ENCODE results near the gene CFAP46.

The CFAP46 gene

DNA sequence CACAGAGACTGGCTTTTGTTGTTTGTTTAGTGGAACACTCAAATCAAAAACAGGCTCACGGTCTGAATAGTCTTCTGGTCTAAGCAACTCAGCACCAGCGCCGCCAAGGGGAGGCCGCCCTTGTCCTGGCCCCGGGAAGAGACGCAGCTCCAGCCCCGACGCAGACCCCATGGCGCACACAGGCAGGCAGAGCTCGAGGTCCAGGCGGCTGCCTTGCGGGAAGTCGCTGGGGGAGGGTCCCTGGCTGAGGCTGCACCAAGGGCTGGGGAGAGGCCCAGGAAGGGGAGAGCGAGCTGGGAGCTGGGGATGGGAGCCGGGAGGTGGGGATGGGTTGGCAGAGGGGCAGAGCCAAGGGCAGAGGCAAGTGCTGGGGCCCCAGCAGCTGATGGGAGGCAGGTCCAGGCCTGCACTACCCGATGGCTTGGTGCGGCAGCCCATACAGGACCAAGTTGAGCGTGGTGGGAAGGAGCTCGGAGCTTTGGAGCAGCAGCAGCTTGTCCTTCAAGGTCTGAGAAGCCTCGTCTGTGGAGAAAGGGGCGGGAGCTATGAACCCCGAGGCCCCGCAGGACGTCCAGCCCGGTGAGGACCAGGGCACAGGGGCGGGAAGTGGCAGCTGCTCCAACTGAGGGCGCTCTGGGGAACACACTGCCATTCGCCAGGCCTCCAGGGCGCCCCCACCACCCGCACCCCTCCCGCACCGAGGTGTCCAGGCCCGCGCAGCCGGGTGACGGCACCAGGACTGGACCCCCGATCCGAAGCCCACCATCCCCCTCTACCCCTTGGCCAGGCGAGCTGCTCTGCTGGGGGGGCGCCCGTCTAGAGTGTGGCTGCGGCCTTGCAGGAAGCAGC, 133.8 kb downstream of the CFAP46 start:
- H3K27ac ChIP-seq, result no peak overlapping the region
- ChIA-PET POLR2A (ENCODE audit: low non-redundant PET) (no interaction called here), CTCF (interaction anchor here (0.6 kb wide), 1 partner anchor 313 kb away, joined by 3 read pairs; no protein-coding TSS in a partner anchor)
- TF ChIP-seq, protein P1, sequence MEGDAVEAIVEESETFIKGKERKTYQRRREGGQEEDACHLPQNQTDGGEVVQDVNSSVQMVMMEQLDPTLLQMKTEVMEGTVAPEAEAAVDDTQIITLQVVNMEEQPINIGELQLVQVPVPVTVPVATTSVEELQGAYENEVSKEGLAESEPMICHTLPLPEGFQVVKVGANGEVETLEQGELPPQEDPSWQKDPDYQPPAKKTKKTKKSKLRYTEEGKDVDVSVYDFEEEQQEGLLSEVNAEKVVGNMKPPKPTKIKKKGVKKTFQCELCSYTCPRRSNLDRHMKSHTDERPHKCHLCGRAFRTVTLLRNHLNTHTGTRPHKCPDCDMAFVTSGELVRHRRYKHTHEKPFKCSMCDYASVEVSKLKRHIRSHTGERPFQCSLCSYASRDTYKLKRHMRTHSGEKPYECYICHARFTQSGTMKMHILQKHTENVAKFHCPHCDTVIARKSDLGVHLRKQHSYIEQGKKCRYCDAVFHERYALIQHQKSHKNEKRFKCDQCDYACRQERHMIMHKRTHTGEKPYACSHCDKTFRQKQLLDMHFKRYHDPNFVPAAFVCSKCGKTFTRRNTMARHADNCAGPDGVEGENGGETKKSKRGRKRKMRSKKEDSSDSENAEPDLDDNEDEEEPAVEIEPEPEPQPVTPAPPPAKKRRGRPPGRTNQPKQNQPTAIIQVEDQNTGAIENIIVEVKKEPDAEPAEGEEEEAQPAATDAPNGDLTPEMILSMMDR (conservative IDR thresholded peaks at IDR 0.05; ENCODE audit: low read depth), result no peak
- DNase-seq (ENCODE audit: low spot score), result no peak

DNA sequence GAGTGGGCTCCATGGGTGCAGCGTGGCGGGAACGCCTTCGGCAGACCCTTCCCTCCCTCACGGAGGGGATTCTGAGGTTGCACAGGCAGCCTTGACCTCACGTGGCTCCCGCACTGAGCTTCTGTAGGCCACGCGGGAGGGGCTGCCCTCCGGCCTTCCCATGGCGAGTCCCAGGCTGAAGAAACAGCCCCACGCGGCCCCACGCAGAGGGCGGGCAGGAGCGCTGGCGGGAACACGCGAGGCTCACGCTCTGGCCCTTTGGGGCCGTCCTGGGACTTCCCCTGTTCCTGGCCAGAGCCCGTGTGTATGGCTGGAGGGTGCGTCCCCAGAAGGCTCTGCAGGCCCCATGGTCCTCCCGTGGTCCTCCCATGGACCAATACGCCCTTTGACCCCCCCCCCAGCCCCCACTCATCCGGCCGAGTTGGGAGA, 134.7 kb downstream of the CFAP46 start:
- CTCF ChIA-PET, result interaction anchor here (0.6 kb wide), 1 partner anchor 13 kb away, joined by 4 read pairs; no protein-coding TSS in a partner anchor
- POLR2A ChIA-PET (ENCODE audit: low non-redundant PET), result no interaction called here
- H3K27ac ChIP-seq, result no peak overlapping the region
- DNase-seq (ENCODE audit: low spot score), result no peak
- TF ChIP-seq, protein P1 (conservative IDR thresholded peaks at IDR 0.05; ENCODE audit: low read depth), result no peak

DNA sequence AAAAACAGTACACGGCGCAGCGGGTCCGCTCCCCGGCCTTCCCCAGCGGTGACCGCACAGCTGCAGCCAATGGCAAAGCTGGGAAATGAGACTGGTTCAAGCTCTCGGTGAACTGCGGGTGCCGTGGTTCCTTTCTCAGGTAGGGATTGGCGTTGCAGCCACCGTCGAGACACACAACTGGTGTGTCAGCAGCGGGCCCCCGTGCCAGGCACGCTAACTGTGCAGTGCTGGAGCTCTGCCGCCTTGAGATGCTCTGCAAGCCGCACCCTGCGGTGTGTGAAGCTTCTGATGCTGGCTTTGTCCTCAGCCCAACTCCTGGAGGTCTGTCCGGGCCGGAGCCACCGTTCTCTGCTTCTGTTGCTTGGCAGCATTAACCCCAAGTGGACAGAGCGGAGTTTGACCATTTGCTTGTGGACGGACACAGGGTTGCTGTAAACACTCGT, 135.8 kb downstream of the CFAP46 start:
- no peak overlapping the region for H3K27ac ChIP-seq
- ChIA-PET POLR2A (ENCODE audit: low non-redundant PET) (no interaction called here), CTCF (interaction anchor here (1.5 kb wide), 1 partner anchor 152 kb away, joined by 6 read pairs; no protein-coding TSS in a partner anchor)
- DNase-seq (ENCODE audit: low spot score), result no peak
- TF ChIP-seq, protein P1 (conservative IDR thresholded peaks at IDR 0.05; ENCODE audit: low read depth), result no peak

DNA sequence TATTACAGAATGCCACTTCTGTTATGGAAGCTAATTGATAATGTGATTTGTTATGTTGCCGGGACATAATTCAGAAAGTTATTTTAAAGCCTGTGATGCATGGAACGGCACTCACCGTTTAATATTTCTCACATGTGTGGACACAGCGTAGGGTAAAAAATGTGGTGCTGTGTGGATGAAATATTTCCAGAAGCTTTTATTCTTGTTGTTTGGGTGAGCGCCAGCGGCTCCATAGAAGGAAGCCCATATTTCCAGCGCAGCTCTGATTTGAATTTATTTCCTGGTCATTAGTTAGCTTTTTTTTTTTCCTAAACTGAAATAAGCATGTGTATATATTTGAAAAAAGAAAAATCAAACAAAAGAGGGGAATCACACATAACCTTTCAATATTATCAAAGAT, 136.3 kb downstream of the CFAP46 start:
- DNase-seq (ENCODE audit: low spot score), result no peak
- CTCF ChIA-PET, result interaction anchor here (0.6 to 1.5 kb wide), 3 partner anchors 29 to 152 kb away, joined by 3 to 7 read pairs (median 6); no protein-coding TSS in a partner anchor

DNA sequence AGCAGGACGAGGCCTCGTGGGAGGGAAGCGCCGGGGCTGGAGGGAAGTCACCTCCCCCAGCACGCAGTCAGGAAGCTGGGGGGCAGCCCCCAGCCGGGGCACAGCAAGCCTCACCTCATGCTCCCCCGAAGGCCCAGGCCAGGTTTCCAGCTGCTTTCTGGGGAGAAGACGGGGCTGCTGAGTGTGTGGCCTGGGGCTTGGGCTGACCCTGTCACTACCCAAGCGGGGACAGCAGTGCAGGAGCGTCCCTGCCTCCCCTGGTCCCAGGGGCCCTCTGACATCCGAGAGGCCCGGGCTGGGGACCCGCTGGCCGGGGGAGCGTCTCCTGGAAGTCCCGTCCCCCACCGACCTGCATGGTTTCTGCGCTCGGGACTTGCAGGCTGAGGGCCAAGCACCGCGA, 136.8 kb downstream of the CFAP46 start:
- ChIA-PET POLR2A (ENCODE audit: low non-redundant PET) (no interaction called here), CTCF (interaction anchor here (0.6 to 1.5 kb wide), 3 partner anchors 29 to 151 kb away, joined by 3 to 7 read pairs (median 6); no protein-coding TSS in a partner anchor)
- no peak overlapping the region for H3K27ac ChIP-seq

More for the DNA sequence above, 136.3 kb downstream of the CFAP46 start:
- TF ChIP-seq, protein P1 (conservative IDR thresholded peaks at IDR 0.05; ENCODE audit: low read depth), result no peak
- POLR2A ChIA-PET (ENCODE audit: low non-redundant PET), result no interaction called here
- no peak overlapping the region for H3K27ac ChIP-seq

DNA sequence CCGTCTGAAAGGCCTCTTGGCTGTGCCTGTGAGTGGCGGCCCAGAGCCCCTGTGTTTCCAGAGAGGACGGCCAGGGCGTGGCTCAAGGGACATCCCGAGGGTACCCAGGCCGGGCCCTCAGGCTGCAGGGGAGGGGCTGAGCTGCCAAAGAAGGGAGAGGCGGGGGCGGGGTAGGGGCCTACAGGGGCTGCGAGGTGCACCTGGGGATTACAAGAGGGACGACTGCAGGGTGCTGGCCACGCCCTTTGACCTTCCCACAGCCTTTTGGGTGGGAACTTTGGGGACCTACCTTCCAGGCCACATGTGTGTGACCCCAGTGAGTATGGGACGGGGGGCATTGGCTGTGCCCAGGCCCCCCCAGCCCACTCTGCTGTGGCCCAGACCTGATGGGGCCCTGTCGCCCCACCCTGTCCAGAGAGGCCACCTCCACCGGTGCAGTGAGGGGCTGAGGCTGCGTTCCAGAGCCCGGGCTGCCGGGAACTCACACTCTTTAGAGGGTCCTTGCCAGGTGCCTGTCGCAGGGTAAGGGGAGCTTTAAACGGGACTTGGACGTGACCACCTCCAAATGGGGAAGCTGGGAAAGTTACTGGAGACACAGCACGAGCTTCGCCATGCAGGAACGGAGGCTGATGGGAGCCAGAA, 137.5 kb downstream of the CFAP46 start:
- no peak overlapping the region for H3K27ac ChIP-seq
- CTCF ChIA-PET, result no interaction called here
- TF ChIP-seq, protein P1 (conservative IDR thresholded peaks at IDR 0.05; ENCODE audit: low read depth), result no peak
- POLR2A ChIA-PET (ENCODE audit: low non-redundant PET), result interaction anchor here (0.6 kb wide), 1 partner anchor 401 kb away, joined by 6 read pairs; no protein-coding TSS in a partner anchor
- no peak for DNase-seq (ENCODE audit: low spot score)

More for the DNA sequence above, 136.8 kb downstream of the CFAP46 start:
- DNase-seq (ENCODE audit: low spot score), result no peak
- TF ChIP-seq, protein P1 (conservative IDR thresholded peaks at IDR 0.05; ENCODE audit: low read depth), result no peak
